MCF 10A (cell line): ENCODE data around the gene PCSK6. TPM values are rescaled to one million over a fixed set of nuclear protein-coding genes. Genes with fewer than 3 reads are reported as not detected.

Source experiments
- BruUV-seq: library from RNA; stranded (reverse); fragments of 400-500 nt; replicated peaks from 2 replicates; lab custom pipeline; 2021; lab: Mats Ljungman, UMichigan
- CTCF ChIA-PET: fragments of 300-600 bp; sonication (Branson Sonifier 250); formaldehyde crosslinking; extraction: SDS; loops from one replicate; lab custom pipeline; 2021; ENCODE audit warnings: antibody characterized with exemption, inconsistent platforms; lab: Yijun Ruan, JAX
- POLR2A ChIA-PET: fragments of 300-600, 350-650 bp; sonication (Branson Sonifier 250); formaldehyde crosslinking; extraction: SDS; loops from one replicate; lab custom pipeline; 2020; ENCODE audit warnings: antibody characterized with exemption, inconsistent platforms; lab: Yijun Ruan, JAX
- DNase-seq: peaks from one replicate; pipeline ENCODE4 v3.0.0-alpha.2; 2018; ENCODE audit not compliant: unreplicated experiment
- H3K27ac Mint-ChIP-seq: one replicate; pipeline ENCODE4 v1.8.0; 2022; ENCODE audit warnings: mild to moderate bottlenecking, low read depth, mixed read lengths; ENCODE audit not compliant: unreplicated experiment
- H3K27me3 Mint-ChIP-seq: one replicate; pipeline ENCODE4 v1.8.0; 2022; ENCODE audit warnings: mixed read lengths; ENCODE audit not compliant: insufficient read depth, unreplicated experiment
- H3K36me3 Mint-ChIP-seq: one replicate; pipeline ENCODE4 v1.8.0; 2022; ENCODE audit warnings: mild to moderate bottlenecking, moderate library complexity, mixed read lengths; ENCODE audit not compliant: insufficient read depth, unreplicated experiment
- H3K4me1 Mint-ChIP-seq: one replicate; pipeline ENCODE4 v1.8.0; 2022; ENCODE audit warnings: mixed read lengths; ENCODE audit not compliant: insufficient read depth, unreplicated experiment
- H3K4me3 Mint-ChIP-seq: one replicate; pipeline ENCODE4 v1.8.0; 2022; ENCODE audit warnings: mild to moderate bottlenecking, moderate library complexity, mixed read lengths; ENCODE audit not compliant: unreplicated experiment
- H3K9me3 Mint-ChIP-seq: one replicate; pipeline ENCODE4 v1.8.0; 2022; ENCODE audit warnings: mixed read lengths; ENCODE audit not compliant: unreplicated experiment
- intact Hi-C: fragments of 100-400 bp; cut with micrococcal nuclease; formaldehyde crosslinking; loops from 2 replicates; pipeline ENCODE4 v1.14.1; 2022
- total RNA-seq: library from RNA; stranded (reverse); gene quantifications from 2 replicates; pipeline ENCODE4 v1.2.3, GENCODE V29; 2022
- TF ChIP-seq, protein P1 (sequence below): fragments of 200-600 bp; IDR thresholded peaks from one replicate; pipeline ENCODE4 v1.8.0; 2022; ENCODE audit warnings: antibody characterized with exemption, mild to moderate bottlenecking; ENCODE audit not compliant: unreplicated experiment

The PCSK6 gene
- total RNA-seq, 1 experiment from 2014 or later = 30.8 TPM

DNA sequence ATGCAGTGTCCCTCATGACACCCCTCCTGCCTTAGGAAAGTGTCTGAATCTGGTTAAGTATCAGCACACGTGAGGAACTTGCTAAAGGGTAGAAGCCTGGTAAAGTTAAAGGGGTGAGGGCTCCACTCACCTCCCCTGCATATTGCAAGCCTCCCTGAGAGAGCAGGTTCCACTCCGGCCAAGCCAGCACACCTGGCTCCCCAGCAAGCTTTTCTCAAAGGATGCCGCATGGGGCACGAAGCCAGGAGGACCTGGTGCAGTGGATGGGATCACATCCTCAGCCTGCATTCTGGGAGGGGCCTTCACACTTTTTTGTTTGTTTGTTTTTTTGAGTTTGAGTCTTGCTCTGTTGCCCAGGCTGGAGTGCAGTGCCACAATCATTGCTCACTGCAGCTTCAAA is 79.9 kb downstream of the PCSK6 start:
- no TSS peak for BruUV-seq
- H3K9me3 Mint-ChIP-seq = no peaks in the 10 kb centered on the region
- POLR2A ChIA-PET = no interaction called here

DNA sequence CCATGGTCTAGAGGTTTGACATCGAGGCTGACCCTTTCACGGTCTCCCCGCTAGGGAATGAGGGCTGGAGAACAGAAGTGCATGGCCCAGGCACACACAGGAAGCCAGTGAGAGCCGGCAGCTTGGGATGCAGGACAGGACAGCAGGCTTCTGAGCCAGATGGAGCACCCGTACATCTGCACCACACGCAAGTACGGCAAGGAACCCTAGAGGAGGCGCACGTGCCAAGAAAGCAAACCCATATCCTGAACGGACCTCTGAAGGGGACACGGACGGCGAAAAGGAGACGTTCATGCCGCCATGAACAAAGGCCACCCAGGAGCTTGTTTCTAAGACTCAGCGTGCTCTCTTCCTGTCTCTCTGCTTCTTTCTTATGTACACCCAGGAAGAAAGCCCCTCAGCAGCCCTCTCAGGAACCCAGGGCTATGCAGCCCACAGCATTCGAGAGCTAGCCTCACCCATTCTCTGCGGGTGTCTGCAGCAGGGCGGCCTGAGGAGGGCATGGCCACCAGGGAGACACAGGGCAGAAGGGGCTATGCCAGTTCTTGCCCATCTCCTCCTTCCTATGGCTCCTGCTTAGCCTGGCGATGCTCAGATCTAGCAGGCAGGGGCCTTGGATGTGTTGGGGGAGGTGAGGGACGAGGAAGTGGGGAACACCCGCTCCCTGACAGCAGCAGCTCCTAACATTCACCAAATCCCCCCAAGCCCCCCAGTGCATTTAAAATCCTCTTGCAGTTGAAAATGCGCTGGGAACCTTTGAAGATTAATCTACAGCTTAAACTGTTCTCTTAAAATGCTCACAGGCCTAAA is 81.3 kb downstream of the PCSK6 start:
- Mint-ChIP-seq H3K36me3 (peaks cover 11% of the 10 kb centered on the region), H3K27me3 (no peaks in the 10 kb centered on the region), H3K4me3 (no peak overlapping the region), H3K27ac (no peak overlapping the region), H3K4me1 (no peaks in the 10 kb centered on the region), H3K9me3 (no peaks in the 10 kb centered on the region)
- intact Hi-C loops = no loop called here
- ChIA-PET POLR2A (no interaction called here), CTCF (no interaction called here)
- TF ChIP-seq, protein P1, sequence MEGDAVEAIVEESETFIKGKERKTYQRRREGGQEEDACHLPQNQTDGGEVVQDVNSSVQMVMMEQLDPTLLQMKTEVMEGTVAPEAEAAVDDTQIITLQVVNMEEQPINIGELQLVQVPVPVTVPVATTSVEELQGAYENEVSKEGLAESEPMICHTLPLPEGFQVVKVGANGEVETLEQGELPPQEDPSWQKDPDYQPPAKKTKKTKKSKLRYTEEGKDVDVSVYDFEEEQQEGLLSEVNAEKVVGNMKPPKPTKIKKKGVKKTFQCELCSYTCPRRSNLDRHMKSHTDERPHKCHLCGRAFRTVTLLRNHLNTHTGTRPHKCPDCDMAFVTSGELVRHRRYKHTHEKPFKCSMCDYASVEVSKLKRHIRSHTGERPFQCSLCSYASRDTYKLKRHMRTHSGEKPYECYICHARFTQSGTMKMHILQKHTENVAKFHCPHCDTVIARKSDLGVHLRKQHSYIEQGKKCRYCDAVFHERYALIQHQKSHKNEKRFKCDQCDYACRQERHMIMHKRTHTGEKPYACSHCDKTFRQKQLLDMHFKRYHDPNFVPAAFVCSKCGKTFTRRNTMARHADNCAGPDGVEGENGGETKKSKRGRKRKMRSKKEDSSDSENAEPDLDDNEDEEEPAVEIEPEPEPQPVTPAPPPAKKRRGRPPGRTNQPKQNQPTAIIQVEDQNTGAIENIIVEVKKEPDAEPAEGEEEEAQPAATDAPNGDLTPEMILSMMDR = no peak
- BruUV-seq = no TSS peak
- DNase-seq = no peak

More for the DNA sequence above, 79.9 kb downstream of the PCSK6 start:
- H3K27ac Mint-ChIP-seq = no peak overlapping the region
- CTCF ChIA-PET = no interaction called here
- no peak overlapping the region for H3K4me3 Mint-ChIP-seq
- H3K4me1 Mint-ChIP-seq = no peaks in the 10 kb centered on the region
- H3K27me3 Mint-ChIP-seq = no peaks in the 10 kb centered on the region
- intact Hi-C loops = no loop called here
- DNase-seq = no peak
- H3K36me3 Mint-ChIP-seq = peaks cover 11% of the 10 kb centered on the region
- TF ChIP-seq, protein P1 = no peak

DNA sequence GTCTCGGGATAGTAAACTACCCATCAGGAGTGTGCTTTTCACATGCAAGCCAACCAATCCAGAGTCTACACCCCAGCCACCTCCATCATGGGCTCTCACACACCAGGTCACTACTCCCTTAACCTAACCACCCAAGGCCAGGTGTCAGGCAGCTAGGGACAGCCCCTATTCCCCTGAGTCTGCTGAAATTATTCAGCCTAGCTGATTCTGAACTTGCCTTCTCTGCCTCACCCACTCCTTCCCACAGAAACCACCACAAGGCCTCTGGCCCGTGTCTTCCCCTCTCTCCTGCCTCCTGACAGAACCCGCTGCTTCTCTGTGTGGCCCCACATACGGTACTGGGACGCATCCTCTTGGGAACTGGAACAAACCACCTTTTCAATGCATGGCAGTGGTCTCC is 82.1 kb downstream of the PCSK6 start:
- H3K27me3 Mint-ChIP-seq = no peaks in the 10 kb centered on the region
- POLR2A ChIA-PET = no interaction called here
- H3K4me1 Mint-ChIP-seq = no peaks in the 10 kb centered on the region
- DNase-seq = no peak
- BruUV-seq = no TSS peak
- no peak overlapping the region for H3K4me3 Mint-ChIP-seq
- H3K9me3 Mint-ChIP-seq = no peaks in the 10 kb centered on the region
- TF ChIP-seq, protein P1 = no peak
- peaks cover 11% of the 10 kb centered on the region for H3K36me3 Mint-ChIP-seq
- H3K27ac Mint-ChIP-seq = no peak overlapping the region
- CTCF ChIA-PET = interaction anchor here (0.6 kb wide), 1 partner anchor 73 kb away, joined by 3 read pairs; no protein-coding TSS in a partner anchor
- intact Hi-C loops = no loop called here

DNA sequence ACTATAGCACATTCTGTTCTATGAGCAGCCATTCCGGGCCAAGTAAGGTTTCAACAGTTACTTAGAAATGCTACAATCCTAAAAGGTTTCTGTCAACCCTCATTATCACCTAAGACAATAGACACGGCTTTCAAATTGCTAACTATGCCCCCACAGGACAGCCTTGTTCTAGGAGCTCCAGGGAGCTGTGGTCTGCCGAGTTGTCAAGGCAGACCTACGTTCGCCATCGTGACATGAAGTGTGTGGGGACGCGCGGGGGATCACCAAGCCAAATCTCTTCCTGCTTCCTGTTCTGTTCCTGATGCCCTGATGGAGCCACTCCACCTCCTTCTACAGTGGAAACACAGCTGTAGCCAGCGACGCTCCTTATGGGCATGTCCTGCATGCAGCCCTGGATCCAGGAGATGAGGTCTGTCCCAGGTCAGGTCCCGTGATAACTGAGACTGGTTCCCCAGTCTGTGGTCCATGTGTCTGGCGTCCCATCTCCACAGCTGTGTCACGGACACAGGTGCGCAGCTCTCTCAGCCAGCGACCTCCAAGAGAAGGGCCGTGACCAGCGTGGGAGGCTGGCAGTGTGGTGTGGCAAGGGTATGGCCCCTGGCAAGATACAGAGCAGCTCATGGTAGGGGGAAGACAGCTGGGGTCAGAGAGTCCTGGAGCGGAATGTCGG is 82.8 kb downstream of the PCSK6 start:
- Mint-ChIP-seq H3K27me3 (no peaks in the 10 kb centered on the region), H3K27ac (no peak overlapping the region), H3K9me3 (no peaks in the 10 kb centered on the region), H3K36me3 (peaks cover 11% of the 10 kb centered on the region), H3K4me1 (no peaks in the 10 kb centered on the region), H3K4me3 (no peak overlapping the region)
- no peak for DNase-seq
- BruUV-seq = no TSS peak
- intact Hi-C loops = no loop called here
- TF ChIP-seq, protein P1 = no peak
- ChIA-PET CTCF (interaction anchor here (0.5 kb wide), 1 partner anchor 10 kb away, joined by 3 read pairs; no protein-coding TSS in a partner anchor), POLR2A (no interaction called here)
